ENCODE measurements around the gene RNF213. TPM values are rescaled to one million over a fixed set of nuclear protein-coding genes. Genes with fewer than 3 reads are reported as not detected.

The RNF213 gene
- total RNA-seq, 1 donor from 2014 or later, result 17.5 TPM

- no peak for DNase-seq
Observed at GRCh38 chr17:80374039-80374731, 113.5 kb downstream of the RNF213 start.

- no peak for DNase-seq
Observed at GRCh38 chr17:80374732-80375585, 114.3 kb downstream of the RNF213 start.

GRCh38 chr17:80376531-80376930 lies 115.9 kb downstream of the RNF213 start:
- no peak for DNase-seq

GRCh38 chr17:80377798-80378197 lies 117.1 kb downstream of the RNF213 start:
- DNase-seq, result no peak

GRCh38 chr17:80379348-80379747 lies 118.7 kb downstream of the RNF213 start:
- no peak for DNase-seq

- no peak for DNase-seq
Observed at GRCh38 chr17:80380068-80380467, 119.4 kb downstream of the RNF213 start.

- no peak for DNase-seq
Observed at GRCh38 chr17:80380555-80381002, 119.9 kb downstream of the RNF213 start.

GRCh38 chr17:80381416-80381923 lies 120.8 kb downstream of the RNF213 start:
- no peak for DNase-seq

- DNase-seq, result no peak
Observed at GRCh38 chr17:80382446-80382845, 121.8 kb downstream of the RNF213 start.

GRCh38 chr17:80382956-80383355 lies 122.3 kb downstream of the RNF213 start:
- DNase-seq, result no peak

GRCh38 chr17:80384078-80384960 lies 123.7 kb downstream of the RNF213 start:
- no peak for DNase-seq

- DNase-seq, result no peak
Observed at GRCh38 chr17:80385046-80385445, 124.4 kb downstream of the RNF213 start.

- no peak for DNase-seq
Observed at GRCh38 chr17:80386341-80386740, 125.7 kb downstream of the RNF213 start.

GRCh38 chr17:80387071-80387470 lies 126.4 kb downstream of the RNF213 start:
- no peak for DNase-seq

- DNase-seq, result no peak
Observed at GRCh38 chr17:80388175-80388574, 127.5 kb downstream of the RNF213 start.

- no peak for DNase-seq
Observed at GRCh38 chr17:80388601-80389000, 127.9 kb downstream of the RNF213 start.

- DNase-seq, result no peak
Observed at GRCh38 chr17:80389011-80389995, 128.7 kb downstream of the RNF213 start.

GRCh38 chr17:80393241-80393890 lies 132.7 kb downstream of the RNF213 start:
- no peak for DNase-seq

GRCh38 chr17:80393961-80394360 lies 133.3 kb downstream of the RNF213 start:
- DNase-seq, result no peak

- no peak for DNase-seq
Observed at GRCh38 chr17:80394629-80395216, 134.1 kb downstream of the RNF213 start.

All from occipital lobe (tissue), 2 donors.